RPMI7951 (cell line): ENCODE measurements around the gene DIAPH1. TPM values are rescaled to one million over a fixed set of nuclear protein-coding genes. Genes with fewer than 3 reads are reported as not detected.

ENCODE experiments used
- DNase-seq: peaks from one replicate; pipeline ENCODE4 v3.0.0-alpha.2; 2012; ENCODE audit warnings: low read depth
- total RNA-seq: library from RNA; depleted of rRNA; stranded (reverse); fragments of >200 nt; shearing (Covaris generic); gene quantifications from 2 replicates; pipeline ENCODE4 v1.2.3, GENCODE V29; 2014; rRNA removed

Gene DIAPH1
- 29.1 and 40.1 TPM in 2 replicates for total RNA-seq

- DNase-seq, result peak; percentile 93
Measured at GRCh38 chr5:141618804-141619554, at the start of gene DIAPH1. Gene DIAPH1, minus strand, starts transcription at chr5:141619000. Its CDS starts 86 bp downstream, at chr5:141618914.

- DNase-seq, result no peak
Measured at GRCh38 chr5:141665995-141666940, 47.5 kb upstream of the DIAPH1 start.

GRCh38 chr5:141664733-141665461 lies 46.1 kb upstream of the DIAPH1 start:
- DNase-seq, result peak; percentile 54

- DNase-seq, result no peak
Measured at GRCh38 chr5:141663506-141663905, 44.7 kb upstream of the DIAPH1 start.

GRCh38 chr5:141662028-141662427 lies 43.2 kb upstream of the DIAPH1 start:
- no peak for DNase-seq

- DNase-seq, result peak; percentile 93
Measured at GRCh38 chr5:141657937-141658545, 39.2 kb upstream of the DIAPH1 start.

GRCh38 chr5:141657404-141657803 lies 38.6 kb upstream of the DIAPH1 start:
- DNase-seq, result no peak

- no peak for DNase-seq
Measured at GRCh38 chr5:141656396-141656795, 37.6 kb upstream of the DIAPH1 start.

- no peak for DNase-seq
Measured at GRCh38 chr5:141655020-141655419, 36.2 kb upstream of the DIAPH1 start.

- DNase-seq, result peak; percentile 45
Measured at GRCh38 chr5:141654298-141654697, 35.5 kb upstream of the DIAPH1 start.

- no peak for DNase-seq
Measured at GRCh38 chr5:141651728-141652105, 32.9 kb upstream of the DIAPH1 start.

GRCh38 chr5:141650851-141651727 lies 32.3 kb upstream of the DIAPH1 start, which contains the start of gene FCHSD1:
Gene FCHSD1, minus strand, starts transcription at chr5:141651418. Its CDS starts 50 bp downstream, at chr5:141651368.
- peak; percentile 74 for DNase-seq

GRCh38 chr5:141649972-141650371 lies 31.2 kb upstream of the DIAPH1 start:
- no peak for DNase-seq

- DNase-seq, result no peak
Measured at GRCh38 chr5:141649056-141649688, 30.4 kb upstream of the DIAPH1 start.

GRCh38 chr5:141647851-141648250 lies 29.1 kb upstream of the DIAPH1 start:
- DNase-seq, result no peak

GRCh38 chr5:141647242-141647641 lies 28.4 kb upstream of the DIAPH1 start:
- DNase-seq, result no peak

GRCh38 chr5:141646026-141646425 lies 27.2 kb upstream of the DIAPH1 start:
- DNase-seq, result no peak

GRCh38 chr5:141641634-141642267 lies 23.0 kb upstream of the DIAPH1 start:
- peak; percentile 56 for DNase-seq

GRCh38 chr5:141640698-141641097 lies 21.9 kb upstream of the DIAPH1 start:
- no peak for DNase-seq
